ENCODE data around the gene CUL5.
"Not testable (repeated sequence)": the region's sequence is repeated elsewhere in the genome, so short reads cannot be mapped to it uniquely, and the experiment has no call there.

CUL5 gene

DNA sequence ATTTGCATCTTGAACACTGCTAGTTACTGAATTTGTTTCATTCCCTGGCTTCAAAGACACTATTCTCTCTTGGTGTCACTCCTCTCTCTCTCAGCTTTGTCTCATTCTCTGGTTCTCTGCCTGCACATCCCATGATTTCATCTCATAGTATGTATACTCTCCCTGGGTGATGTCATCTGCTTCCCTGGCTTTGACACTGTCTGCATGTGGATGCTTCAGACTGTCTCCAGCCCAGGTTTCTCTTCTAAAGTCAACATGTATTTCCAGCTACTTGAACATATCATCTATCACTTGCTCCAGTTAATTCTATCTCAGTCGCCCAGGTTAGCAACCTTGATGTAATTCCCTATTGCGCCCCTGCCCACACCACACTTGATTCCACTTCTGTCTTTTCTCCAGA lies 103.4 kb downstream of the CUL5 start:
- DNase-seq (ENCODE audit: low read depth in 2 of 2): no peak

GRCh38 chr11:108115500-108116140 lies 106.9 kb downstream of the CUL5 start:
- DNase-seq (ENCODE audit: low read depth in 2 of 2): no peak

- no peak for DNase-seq (ENCODE audit: low read depth in 2 of 2)
These were observed 109.2 kb downstream of the CUL5 start for GRCh38 chr11:108117746-108118371.

DNA sequence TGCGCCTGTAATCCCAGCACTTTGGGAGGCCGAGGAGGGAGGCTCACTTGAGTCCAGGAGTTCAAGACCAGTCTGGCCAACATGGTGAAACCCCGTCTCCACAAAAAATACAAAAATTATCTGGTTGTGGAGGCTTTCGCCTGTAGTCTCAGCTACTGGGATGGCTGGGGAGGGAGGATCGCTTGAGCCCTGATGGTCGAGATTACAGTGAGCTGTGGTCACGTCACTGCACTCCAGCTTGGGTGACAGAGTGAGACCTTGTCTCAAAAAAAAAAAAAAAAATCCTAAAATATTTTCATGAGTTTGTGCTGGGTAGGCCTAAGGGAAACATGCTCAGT lies 112.2 kb downstream of the CUL5 start:
- DNase-seq (ENCODE audit: low read depth in 2 of 2): not testable (repeated sequence)

DNA sequence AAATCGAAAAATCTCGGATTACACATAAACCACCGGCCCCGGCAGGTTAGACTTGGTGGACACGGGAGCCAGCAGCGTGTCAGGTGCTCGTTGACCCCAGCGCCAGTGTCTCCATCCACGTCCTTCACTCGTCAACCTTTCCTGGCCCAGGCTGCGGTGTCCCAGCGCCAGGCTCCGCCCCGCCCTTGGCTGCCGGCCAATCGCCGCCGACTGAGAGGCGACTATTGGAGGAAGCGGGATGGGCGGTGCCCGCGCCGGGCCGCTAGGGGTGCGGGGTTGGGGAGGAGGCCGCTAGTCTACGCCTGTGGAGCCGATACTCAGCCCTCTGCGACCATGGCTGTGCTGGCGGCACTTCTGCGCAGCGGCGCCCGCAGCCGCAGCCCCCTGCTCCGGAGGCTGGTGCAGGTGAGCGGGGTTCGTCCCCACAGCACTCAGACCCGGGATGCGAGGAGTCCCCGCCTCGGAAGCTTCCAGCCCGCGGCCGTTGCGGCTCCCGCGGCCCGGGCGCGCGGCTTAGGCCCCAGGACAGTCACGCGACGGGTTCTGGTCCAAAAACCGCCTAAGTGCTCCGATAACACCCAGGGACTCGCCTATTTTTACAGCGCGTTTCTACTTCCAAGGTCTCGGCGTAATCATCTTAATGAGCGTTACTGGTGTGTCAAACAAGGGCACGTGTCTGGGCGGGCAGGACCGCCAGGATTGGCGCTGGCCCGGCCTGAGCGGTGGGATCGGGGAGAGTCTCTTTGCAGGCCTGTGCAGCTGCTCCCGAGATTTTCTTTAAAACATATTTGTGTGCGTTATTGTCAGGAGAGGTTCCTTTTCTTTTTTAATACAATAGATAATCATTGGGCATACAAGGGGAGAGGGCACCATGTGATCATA lies 112.8 kb downstream of the CUL5 start, which contains the start of gene ACAT1:
TSS of gene ACAT1 (plus strand) at position 294 of the 882 bp plus-strand sequence. CDS start at position 334, 40 bp downstream.
- peak; percentile 93 to 94 for DNase-seq (ENCODE audit: low read depth in 2 of 2)

DNA sequence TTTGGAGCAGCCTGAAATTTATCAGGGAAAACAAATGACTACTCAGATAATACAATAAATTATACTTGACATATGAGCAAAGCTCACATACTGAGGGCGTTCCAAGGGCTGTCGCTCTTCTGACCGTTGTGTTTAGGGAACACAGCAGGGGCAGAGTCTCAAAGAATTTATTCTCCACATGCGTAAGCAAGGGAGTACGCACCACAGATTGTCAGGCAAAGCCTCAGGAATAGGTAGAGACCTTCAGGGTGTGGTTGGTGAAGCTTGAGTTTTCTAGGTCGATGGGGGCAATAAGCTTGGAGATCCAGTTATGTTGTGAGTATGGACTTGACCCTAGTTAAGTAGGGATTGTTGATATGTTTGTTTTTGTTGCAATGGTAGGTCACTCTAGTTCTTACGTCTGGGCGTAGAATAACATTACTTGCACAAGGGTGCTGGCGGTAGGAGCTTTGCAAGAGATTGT lies 113.5 kb downstream of the CUL5 start:
- DNase-seq (ENCODE audit: low read depth in 2 of 2): no peak

DNA sequence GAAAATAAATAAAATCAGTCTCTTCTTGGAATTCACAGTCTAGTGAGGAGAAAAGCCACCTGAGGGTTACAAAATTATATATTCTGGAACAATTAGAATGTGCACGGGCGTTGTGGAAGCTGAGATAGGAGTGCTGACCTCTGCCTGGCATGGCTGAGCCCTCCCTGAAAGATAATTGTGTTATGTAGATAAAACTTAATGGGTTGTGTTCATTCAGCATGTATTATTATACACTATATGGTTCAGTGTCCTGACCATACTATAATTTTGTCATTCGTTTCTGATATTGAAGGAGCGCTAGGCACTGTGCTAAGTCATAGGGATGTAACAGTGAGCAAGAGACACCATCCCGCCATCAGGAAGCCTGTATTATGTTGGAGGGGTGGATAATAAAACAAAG lies 116.4 kb downstream of the CUL5 start:
- DNase-seq (ENCODE audit: low read depth in 2 of 2): no peak

DNA sequence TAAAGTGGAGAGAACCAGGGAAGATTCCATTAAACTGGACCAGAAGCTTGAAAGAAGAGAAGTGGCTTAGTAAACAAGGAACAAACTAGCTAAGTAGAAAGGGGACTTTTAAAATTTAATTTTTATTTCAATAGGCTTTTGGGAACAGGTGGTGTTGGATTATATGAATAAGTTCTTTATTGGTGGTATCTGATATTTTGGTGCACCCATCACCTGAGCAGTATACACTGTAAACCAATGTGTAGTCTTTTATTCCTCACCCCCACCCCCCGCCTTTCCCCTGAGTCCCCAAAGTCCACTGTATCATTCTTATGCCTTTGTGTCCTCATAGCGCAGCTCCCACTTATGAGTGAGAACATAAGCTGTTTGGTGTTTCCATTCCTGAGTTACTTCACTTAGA lies 120.1 kb downstream of the CUL5 start:
- no peak for DNase-seq (ENCODE audit: low read depth in 2 of 2)

DNA sequence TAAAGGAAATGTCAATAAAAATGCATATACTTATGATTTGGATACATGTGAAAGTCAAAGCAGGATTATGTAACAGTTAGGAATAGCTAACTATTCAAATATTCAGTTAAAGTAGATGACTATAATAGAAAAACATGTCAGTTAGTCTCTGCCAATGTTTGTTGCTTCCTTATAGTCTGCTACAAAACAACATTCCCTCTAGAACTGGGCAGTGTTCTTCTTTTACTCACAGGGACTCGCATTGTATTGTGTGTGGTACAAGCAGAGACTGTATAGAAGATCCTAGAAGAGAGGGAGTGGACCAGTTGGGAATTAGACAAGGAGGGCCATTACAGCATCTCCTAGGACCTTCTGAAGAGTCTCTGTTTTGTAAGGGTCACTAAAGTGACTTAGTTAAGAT lies 123.3 kb downstream of the CUL5 start:
- no peak for DNase-seq (ENCODE audit: low read depth in 2 of 2)

GRCh38 chr11:108132993-108133538 lies 124.4 kb downstream of the CUL5 start:
- DNase-seq (ENCODE audit: low read depth in 2 of 2): not testable (repeated sequence)

DNA sequence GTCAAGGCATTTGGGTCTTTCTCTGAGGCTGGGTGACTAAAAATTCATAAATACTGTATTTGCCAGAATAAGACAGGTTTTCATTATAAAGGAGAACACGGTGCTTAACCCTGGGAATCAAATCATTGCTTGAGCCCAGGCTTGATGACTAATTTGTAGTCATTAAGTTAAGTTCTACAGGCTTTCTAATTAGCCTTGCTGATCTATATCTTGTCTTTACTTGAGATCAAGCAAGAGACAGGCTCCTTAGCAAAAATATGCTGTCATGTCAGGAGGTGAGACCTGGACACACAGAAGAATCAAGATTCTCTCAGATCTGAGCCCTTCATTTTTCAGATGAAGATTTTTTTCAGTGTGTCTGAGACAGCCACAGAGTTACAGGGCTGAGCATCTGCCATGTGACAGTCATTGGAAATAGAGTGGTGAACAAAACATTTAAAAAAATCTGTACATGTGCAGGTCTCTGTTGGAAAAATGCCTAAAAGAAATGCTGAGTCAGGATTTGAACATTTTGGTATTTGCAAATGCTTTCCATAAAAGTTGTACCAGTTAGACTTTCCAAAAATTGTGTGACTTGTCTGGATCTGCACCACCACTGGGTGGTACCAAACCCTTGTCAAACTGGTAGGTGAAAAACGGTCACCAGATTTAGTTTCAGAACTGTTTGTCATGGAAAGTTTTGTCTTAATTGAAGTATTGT lies 127.3 kb downstream of the CUL5 start:
- peak in 1 of 2 donors; percentile 8 for DNase-seq (ENCODE audit: low read depth in 2 of 2)

GRCh38 chr11:108137212-108137611 lies 128.5 kb downstream of the CUL5 start:
- DNase-seq (ENCODE audit: low read depth in 2 of 2): no peak

DNA sequence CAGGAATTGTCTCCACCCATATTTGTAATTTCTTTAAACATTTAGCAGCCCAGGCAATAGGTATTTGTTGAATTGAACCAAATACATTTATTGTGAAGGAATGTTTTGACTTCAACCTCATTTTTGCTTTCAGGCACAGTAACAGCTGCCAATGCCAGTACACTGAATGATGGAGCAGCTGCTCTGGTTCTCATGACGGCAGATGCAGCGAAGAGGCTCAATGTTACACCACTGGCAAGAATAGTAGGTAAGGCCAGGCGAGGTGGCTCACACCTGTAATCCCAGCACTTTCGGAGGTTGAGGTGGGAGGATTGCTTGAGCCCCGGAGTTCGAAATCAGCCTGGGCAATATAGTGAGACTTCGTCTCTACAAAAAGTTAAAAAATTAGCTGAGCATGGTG lies 133.6 kb downstream of the CUL5 start:
- no peak for DNase-seq (ENCODE audit: low read depth in 2 of 2)

DNA sequence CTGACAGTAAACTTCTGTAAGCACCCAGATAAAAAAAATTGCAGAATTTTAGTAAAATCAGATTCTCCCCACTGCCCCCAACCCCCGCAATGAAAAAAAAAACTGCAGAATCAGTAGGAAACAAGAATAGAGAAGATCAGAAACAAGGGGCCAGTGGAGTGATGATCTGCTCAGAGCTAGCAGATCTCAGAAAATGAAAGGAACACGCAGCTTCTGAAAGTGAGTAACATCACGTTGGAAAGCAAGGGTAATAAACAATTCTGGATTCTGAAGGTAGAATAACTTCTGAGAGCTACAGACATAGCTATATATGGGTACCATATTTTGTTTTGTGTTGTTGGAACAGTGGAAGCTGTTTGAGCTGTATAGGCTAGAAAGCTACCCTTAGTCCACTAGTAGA lies 135.9 kb downstream of the CUL5 start:
- no peak for DNase-seq (ENCODE audit: low read depth in 2 of 2)

DNA sequence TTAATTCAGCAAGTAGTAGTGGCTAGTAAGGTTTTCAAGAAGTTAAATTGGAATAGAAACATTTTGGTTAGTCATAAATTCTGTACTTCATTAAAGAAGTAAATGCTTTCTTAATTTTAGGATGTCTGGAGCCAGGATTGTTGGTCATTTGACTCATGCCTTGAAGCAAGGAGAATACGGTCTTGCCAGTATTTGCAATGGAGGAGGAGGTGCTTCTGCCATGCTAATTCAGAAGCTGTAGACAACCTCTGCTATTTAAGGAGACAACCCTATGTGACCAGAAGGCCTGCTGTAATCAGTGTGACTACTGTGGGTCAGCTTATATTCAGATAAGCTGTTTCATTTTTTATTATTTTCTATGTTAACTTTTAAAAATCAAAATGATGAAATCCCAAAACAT lies 138.5 kb downstream of the CUL5 start:
- no peak for DNase-seq (ENCODE audit: low read depth in 2 of 2)

- no peak for DNase-seq (ENCODE audit: low read depth in 2 of 2)
These were observed 139.9 kb downstream of the CUL5 start for GRCh38 chr11:108148556-108148955.

DNA sequence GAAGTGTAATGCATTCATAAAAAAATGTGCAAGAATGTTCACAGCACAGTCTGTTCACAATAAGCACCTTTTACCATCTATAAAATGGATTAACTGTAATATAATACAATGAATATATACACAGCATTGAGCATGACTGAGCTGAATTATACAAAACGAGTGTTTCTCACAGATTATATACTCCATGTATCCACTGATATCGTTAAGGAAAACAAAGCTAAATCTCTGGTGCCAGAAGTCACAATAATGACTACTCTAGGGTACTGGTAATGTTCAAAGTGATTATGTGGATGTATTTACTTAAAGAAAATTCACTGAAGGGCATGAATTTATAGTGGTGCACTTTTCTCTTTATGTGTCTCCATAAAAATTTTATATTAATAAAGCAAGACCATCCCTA lies 145.9 kb downstream of the CUL5 start:
- no peak for DNase-seq (ENCODE audit: low read depth in 2 of 2)

Measured in stimulated activated CD8-positive, alpha-beta memory T cell treated with anti-CD3 and anti-CD28 coated beads, Interleukin-15, amount 100 ng/mL, for 48 hours (primary cell).